K562 (cell line): Measurements from ENCODE around the gene GJD4. TPM values are rescaled to one million over a fixed set of nuclear protein-coding genes. Genes with fewer than 3 reads are reported as not detected.

ENCODE experiments used
- ATAC-seq: fragments of 200-7000 bp; cut with Tn5 transposase; 3 replicates; pipeline ENCODE4 v1.9.1; 2020; ENCODE audit warnings: moderate library complexity
- BruUV-seq: library from RNA; stranded (reverse); fragments of 400-500 nt; replicated peaks from 2 replicates; lab custom pipeline; 2021; lab: Mats Ljungman, UMichigan
- CTCF ChIA-PET: fragments of 300-600 bp; formaldehyde crosslinking; extraction: SDS; loops from one replicate; lab custom pipeline; 2021; ENCODE audit warnings: low intra/inter-chr PET ratio; lab: Yijun Ruan, JAX
- POLR2A ChIA-PET: fragments of 300-600, 350-650 bp; sonication (Branson Sonifier 250); formaldehyde crosslinking; extraction: SDS; loops from one replicate; lab custom pipeline; 2021; ENCODE audit warnings: antibody characterized with exemption, inconsistent platforms; lab: Yijun Ruan, JAX
- DNase-seq, 4 experiments: peaks; one replicate each; pipeline versions ENCODE4 v3.0.0 to v3.0.0-alpha.2; 2011 to 2018; ENCODE audit warnings: low spot score in 3 of 4, mixed read lengths in 3 of 4; ENCODE audit errors: extremely low read depth in 1 of 4
- FAIRE-seq: peaks from 2 replicates; lab custom pipeline; 2011; peaks lifted over from hg19 to GRCh38; lab: Jason Lieb, UNC
- H2AFZ ChIP-seq: 2 replicates; pipeline ENCODE4 v1.6.0; 2011; ENCODE audit warnings: low read depth, low read length, control low read depth, inconsistent platforms
- H3K27ac ChIP-seq: fragments of 200-600 bp; 3 replicates; pipeline ENCODE4 v1.8.0; 2011; ENCODE audit warnings: low read depth, mild to moderate bottlenecking, control low read depth, inconsistent platforms, low read length, moderate library complexity, mixed read lengths; ENCODE audit errors: extremely low read depth
- H3K27me3 ChIP-seq, 2 experiments: fragments of 300-600 bp in 1 of 2; 2 replicates in 1 of 2; 3 replicates in 1 of 2; pipeline versions ENCODE4 v1.6.0 to v1.8.0; 2011; ENCODE audit warnings: inconsistent platforms in 2 of 2, low read length in 2 of 2, mild to moderate bottlenecking in 1 of 2, mixed read lengths in 1 of 2, moderate library complexity in 1 of 2; ENCODE audit not compliant: control insufficient read depth in 2 of 2, insufficient read depth in 2 of 2
- H3K36me3 ChIP-seq: fragments of 300-600 bp; 3 replicates; pipeline ENCODE4 v1.8.0; 2011; ENCODE audit warnings: mild to moderate bottlenecking, low read length, inconsistent platforms; ENCODE audit not compliant: control insufficient read depth, insufficient read depth
- H3K4me1 ChIP-seq, 2 experiments: fragments of 200-600 bp in 1 of 2; replicated peaks in 1 of 2; 2 replicates in 1 of 2; 3 replicates in 1 of 2; pipeline versions ENCODE4 v1.5.1 to v1.8.0; 2011; ENCODE audit warnings: inconsistent platforms in 2 of 2, low read length in 2 of 2, mild to moderate bottlenecking in 1 of 2, mixed read lengths in 1 of 2, moderate library complexity in 1 of 2; ENCODE audit not compliant: control insufficient read depth in 2 of 2, insufficient read depth in 2 of 2
- H3K4me2 ChIP-seq: 2 replicates; pipeline ENCODE4 v1.6.1; 2011; ENCODE audit warnings: low read length, control low read depth, inconsistent platforms, mixed read lengths; ENCODE audit not compliant: insufficient read depth
- H3K4me3 ChIP-seq: fragments of 200-600 bp; sonication (generic), shearing (Covaris generic); 2 replicates; pipeline ENCODE4 v1.5.1; 2016; ENCODE audit warnings: control low read depth, inconsistent platforms
- H3K79me2 ChIP-seq: fragments of 200-600 bp; 3 replicates; pipeline ENCODE4 v1.8.0; 2011; ENCODE audit warnings: low read length, inconsistent platforms; ENCODE audit not compliant: control insufficient read depth, insufficient read depth
- H3K9ac ChIP-seq, 2 experiments: 2 replicates each; pipeline versions ENCODE4 v1.6.0 to v1.6.1; 2011; ENCODE audit warnings: low read depth in 2 of 2, low read length in 2 of 2, control low read depth in 1 of 2, inconsistent platforms in 1 of 2, mild to moderate bottlenecking in 1 of 2, mixed read lengths in 1 of 2; ENCODE audit not compliant: insufficient read depth in 1 of 2
- H3K9me1 ChIP-seq: one replicate; pipeline ENCODE4 v1.6.0; 2011; ENCODE audit warnings: inconsistent platforms, mild to moderate bottlenecking, low read length, moderate library complexity; ENCODE audit not compliant: control insufficient read depth, insufficient read depth
- H3K9me3 ChIP-seq: replicated peaks from 2 replicates; pipeline ENCODE4 v1.5.1; 2011; ENCODE audit warnings: low read depth, low read length, inconsistent platforms; ENCODE audit not compliant: control insufficient read depth, insufficient read depth
- H4K20me1 ChIP-seq: replicated peaks from 2 replicates; pipeline ENCODE4 v1.6.1; 2011; ENCODE audit warnings: low read length, inconsistent platforms, mixed read lengths; ENCODE audit not compliant: control insufficient read depth, insufficient read depth
- ARID4B ChIP-seq: sonication (generic); formaldehyde crosslinking; IDR thresholded peaks from 2 replicates; pipeline ENCODE4 v1.8.0; 2022; ENCODE audit warnings: mild to moderate bottlenecking, missing genetic modification reagents
- E2F6 ChIP-seq, 2 experiments: IDR thresholded peaks; 2 replicates each; pipeline ENCODE4 v1.6.1; 2011; ENCODE audit warnings: borderline replicate concordance in 1 of 2, control low read depth in 1 of 2, low read depth in 1 of 2, low read length in 1 of 2, mild to moderate bottlenecking in 1 of 2, mixed read lengths in 1 of 2, moderate library complexity in 1 of 2; ENCODE audit not compliant: insufficient read depth in 1 of 2, insufficient read length in 1 of 2, poor library complexity in 1 of 2, severe bottlenecking in 1 of 2; ENCODE audit errors: extremely low read depth in 1 of 2
- GATAD2B ChIP-seq: fragments of 450-650 bp; IDR thresholded peaks from 2 replicates; pipeline ENCODE4 v1.6.1; 2017; ENCODE audit warnings: mild to moderate bottlenecking, borderline replicate concordance
- NONO ChIP-seq, 2 experiments: fragments of 200-400 bp in 1 of 2; fragments of 450-650 bp in 1 of 2; formaldehyde crosslinking in 1 of 2; IDR thresholded peaks; 2 replicates each; pipeline ENCODE4 v1.6.1; 2017; ENCODE audit warnings: low read depth in 2 of 2, mild to moderate bottlenecking in 2 of 2, moderate library complexity in 2 of 2, low read length in 1 of 2
- TCF7 ChIP-seq: sonication (generic); IDR thresholded peaks from 2 replicates; pipeline ENCODE4 v1.6.1; 2016; ENCODE audit warnings: antibody characterized with exemption, borderline replicate concordance
- UBTF ChIP-seq, 2 experiments: IDR thresholded peaks; 2 replicates each; pipeline ENCODE4 v1.6.1; 2012; ENCODE audit warnings: improper control_type of control experiment in 2 of 2, low read depth in 2 of 2, low read length in 2 of 2, borderline replicate concordance in 1 of 2
- YY1 ChIP-seq, 3 experiments: IDR thresholded peaks; 2 replicates each; pipeline ENCODE4 v1.6.1; 2011; ENCODE audit warnings: low read length in 2 of 3, mild to moderate bottlenecking in 2 of 3, moderate library complexity in 2 of 3, borderline replicate concordance in 1 of 3, control low read depth in 1 of 3, low read depth in 1 of 3; ENCODE audit not compliant: insufficient read depth in 3 of 3, insufficient replicate concordance in 2 of 3, control insufficient read depth in 1 of 3, insufficient read length in 1 of 3; ENCODE audit errors: extremely low read depth in 1 of 3
- ZNF277 ChIP-seq: fragments of 250-450 bp; sonication (Bioruptor Pico); IDR thresholded peaks from 2 replicates; pipeline ENCODE4 v1.8.0; 2022; ENCODE audit warnings: inconsistent platforms, mild to moderate bottlenecking, moderate library complexity, borderline replicate concordance
- WGBS: fragments of 100-300 bp; shearing (Covaris generic); methylation state at CpG from one replicate; pipeline ENCODE4 v1.1.6; 2016; ENCODE audit warnings: low coverage, mixed read lengths; ENCODE audit not compliant: insufficient coverage; ENCODE audit errors: missing lambda C conversion rate; 5-methylcytosine and 5-hydroxymethylcytosine counted together
- in situ Hi-C: fragments of 300-500 bp; cut with MboI; formaldehyde crosslinking; loops from 4 replicates; pipeline ENCODE4 v1.15.0; 2018; ENCODE audit warnings: inconsistent platforms, mixed read lengths
- intact Hi-C: fragments of 100-400 bp; cut with micrococcal nuclease; formaldehyde crosslinking; loops from 2 replicates; pipeline ENCODE4 v1.14.2; 2022
- polyA plus RNA-seq, 8 experiments: library from polyadenylated mRNA; depleted of rRNA in 4 of 8; stranded (reverse) in 5 of 8; unstranded in 3 of 8; fragments of >200 nt; fragmentation: Nextera tagmentation in 2 of 8; fragmentation: Illumina TruSeq in 1 of 8; extraction: Ambion mirVana in 2 of 8; extraction: Trizol in 1 of 8; gene quantifications; 2 replicates each; pipeline versions ENCODE4 v1.2.1 to v1.2.3, GENCODE V29; 2011 to 2014; ENCODE audit warnings: inconsistent platforms in 1 of 8, missing spikeins in 1 of 8
- total RNA-seq, 7 experiments: library from RNA; depleted of rRNA in 6 of 7; stranded (reverse); fragments of >200 nt in 6 of 7; fragmentation: Illumina TruSeq in 2 of 7; extraction: Trizol in 2 of 7; gene quantifications; 2 replicates each; pipeline versions ENCODE4 v1.2.1 to v1.2.3, GENCODE V29; 2011 to 2021; ENCODE audit warnings: low replicate concordance in 1 of 7

The GJD4 gene
- total and polyA plus RNA-seq, 9 of the 15 experiments (the other 6 are each of a cell fraction or from before 2014, with no cell fraction given), result not detected

GRCh38 chr10:35641676-35642034 is 36.5 kb downstream of the GJD4 start:
- in situ Hi-C loops (loop anchor here (25.0 kb wide), 1 partner anchor 1246 kb away; no protein-coding TSS in a partner anchor), intact Hi-C loops (loop anchor here (10.0 kb wide), 1 partner anchor 113 kb away; no protein-coding TSS in a partner anchor)
- Histone ChIP-seq H3K4me1 (peaks cover 6 to 40% of the 10 kb centered on the region in 2 experiments; a peak in 3 of 5 replicates), H3K9me3 (no peaks in the 10 kb centered on the region), H3K36me3 (no peaks in the 10 kb centered on the region), H4K20me1 (no peaks in the 10 kb centered on the region), H3K4me3 (peak overlapping the region; percentile 64), H3K27me3 (peaks cover 7 to 20% of the 10 kb centered on the region in 2 experiments; a peak in 4 of 5 replicates), H3K4me2 (peak overlapping the region; percentile 74; the same call in 1 of the 2 replicates), H3K79me2 (no peaks in the 10 kb centered on the region), H3K9me1 (no peaks in the 10 kb centered on the region), H2AFZ (peak overlapping the region; percentile 89), H3K9ac (peak overlapping the region; percentile 34 to 91; a peak in 3 of 4 replicates), H3K27ac (no peak overlapping the region)
- under 1% methylated on average over 27 of the region's 54 CpGs for WGBS
- BruUV-seq, result TSS peak; percentile 51
- ChIA-PET POLR2A (no interaction called here), CTCF (no interaction called here)
- FAIRE-seq (no peak), DNase-seq (peak in 2 of 4 experiments; percentile 44 to 49), ATAC-seq (peak; percentile 70)
- no peak for TF ChIP-seq TCF7
- no peak for TF ChIP-seq ZNF277
- peak in 1 of 2 experiments; percentile 64 for TF ChIP-seq E2F6 (IDR thresholded peaks at IDR 0.05; ENCODE audit: borderline replicate concordance in 1 of 2, extremely low read depth in 1 of 2, insufficient read depth in 1 of 2, insufficient read length in 1 of 2, low read depth in 1 of 2, low read length in 1 of 2, poor library complexity in 1 of 2, severe bottlenecking in 1 of 2)
- 0 out of 4 replicates have a peak, but pooled peaks of 1 of the 2 experiments have one; percentile 38 for TF ChIP-seq NONO (IDR thresholded peaks at IDR 0.05; ENCODE audit: low read depth in 2 of 2, low read length in 1 of 2)
- 0 out of 2 replicates have a peak, but pooled peaks have one; percentile 27 for TF ChIP-seq GATAD2B
- TF ChIP-seq UBTF (IDR thresholded peaks at IDR 0.05; ENCODE audit: borderline replicate concordance in 1 of 2, low read depth in 2 of 2, low read length in 2 of 2), result peak in 1 of 2 experiments; percentile 49; a peak in 1 of 4 replicates
- peak; percentile 30; the same call in 1 of the 2 replicates for TF ChIP-seq ARID4B (CRISPR knock-in tag)
- TF ChIP-seq YY1 (IDR thresholded peaks at IDR 0.05; ENCODE audit: borderline replicate concordance in 1 of 3, control insufficient read depth in 1 of 3, extremely low read depth in 1 of 3, insufficient read depth in 3 of 3, insufficient read length in 1 of 3, insufficient replicate concordance in 2 of 3, low read depth in 1 of 3, low read length in 2 of 3), result peak in 2 of 3 experiments; percentile 43 to 77
